NCI-H510A (cell line): ENCODE results near the gene MBD1.
"Not testable (repeated sequence)": the region's sequence is repeated elsewhere in the genome, so short reads cannot be mapped to it uniquely, and the experiment has no call there.

Experiments used
- DNase-seq: peaks from one replicate; lab custom pipeline; 2025; lab: John Stamatoyannopoulos, UW

MBD1 gene

GRCh38 chr18:50293039-50293438, 11.7 kb upstream of the MBD1 start:
- DNase-seq = no peak

GRCh38 chr18:50289108-50289443, 7.8 kb upstream of the MBD1 start:
- no peak for DNase-seq

- DNase-seq = not testable (repeated sequence)
Measured at GRCh38 chr18:50288348-50289107, 7.2 kb upstream of the MBD1 start.

- DNase-seq = peak; percentile 90
Measured at GRCh38 chr18:50287441-50288347, 6.4 kb upstream of the MBD1 start, which contains the start of gene CXXC1. Gene CXXC1 (minus strand): TSS chr18:50287692. CDS start chr18:50287589, 103 bp downstream.

GRCh38 chr18:50287028-50287440, 5.7 kb upstream of the MBD1 start:
- DNase-seq = peak; percentile 5

- peak; percentile 28 for DNase-seq
Measured at GRCh38 chr18:50286391-50287027, 5.2 kb upstream of the MBD1 start.

- no peak for DNase-seq
Measured at GRCh38 chr18:50285631-50286321, 4.5 kb upstream of the MBD1 start.

GRCh38 chr18:50285071-50285470, 3.7 kb upstream of the MBD1 start:
- DNase-seq = no peak

GRCh38 chr18:50284255-50284885, 3.0 kb upstream of the MBD1 start:
- no peak for DNase-seq

GRCh38 chr18:50283469-50284209, 2.3 kb upstream of the MBD1 start:
- no peak for DNase-seq

- no peak for DNase-seq
Measured at GRCh38 chr18:50282521-50283335, 1.4 kb upstream of the MBD1 start.

GRCh38 chr18:50281972-50282520, 723 bp upstream of the MBD1 start:
- no peak for DNase-seq

GRCh38 chr18:50280707-50281294, 522 bp downstream of the MBD1 start:
- no peak for DNase-seq

- no peak for DNase-seq
Measured at GRCh38 chr18:50279752-50280151, 1.6 kb downstream of the MBD1 start.

- DNase-seq = no peak
Measured at GRCh38 chr18:50277942-50278341, 3.4 kb downstream of the MBD1 start.

- no peak for DNase-seq
Measured at GRCh38 chr18:50276452-50276851, 4.9 kb downstream of the MBD1 start.

- DNase-seq = no peak
Measured at GRCh38 chr18:50275503-50276036, 5.8 kb downstream of the MBD1 start.

GRCh38 chr18:50274941-50275340, 6.4 kb downstream of the MBD1 start:
- no peak for DNase-seq

GRCh38 chr18:50274044-50274442, 7.3 kb downstream of the MBD1 start:
- DNase-seq = no peak
